ENCODE measurements around the gene PRR20A.
"Not testable (repeated sequence)": the region's sequence is repeated elsewhere in the genome, so short reads cannot be mapped to it uniquely, and the experiment has no call there.

PRR20A gene

DNA sequence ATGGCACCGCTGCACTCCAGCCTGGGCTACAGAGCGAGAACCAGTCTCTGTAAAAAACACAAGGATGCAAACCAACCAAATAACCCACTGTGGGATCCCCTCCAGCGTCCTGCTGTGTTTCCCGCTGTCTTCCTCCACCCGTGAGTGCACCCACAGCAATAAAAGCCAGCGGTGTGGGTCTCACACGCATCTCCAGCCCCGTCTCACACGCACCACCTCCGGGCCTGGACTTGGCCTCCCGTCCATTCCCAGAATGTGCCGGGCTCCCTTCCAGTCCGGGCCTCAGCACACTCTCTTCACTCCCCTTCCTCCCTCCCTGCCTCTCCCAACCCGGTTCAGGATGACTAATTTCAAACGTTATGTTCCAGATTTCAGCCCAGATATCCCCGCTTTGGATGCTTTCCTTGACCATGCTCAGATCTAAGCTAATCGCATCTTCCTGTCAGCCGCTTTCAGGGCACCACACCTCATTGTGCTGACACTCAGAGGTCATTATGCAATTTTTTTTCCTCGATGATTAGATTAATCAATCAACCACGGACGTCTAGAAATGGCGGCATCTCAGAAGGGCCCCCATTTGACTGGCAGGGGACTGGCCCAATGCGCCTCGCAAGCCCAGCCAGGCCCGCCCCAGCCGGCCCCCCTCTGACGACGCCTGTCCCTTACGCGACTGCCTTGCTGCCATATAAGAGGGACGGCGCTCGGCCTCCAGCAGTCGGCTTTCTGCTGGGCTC lies at the start of gene PRR20A:
PRR20A (plus strand) TSS at position 684 of the 734 bp plus-strand sequence. CDS start 387 bp downstream, outside the sequence.
- DNase-seq (ENCODE audit: low spot score): not testable (repeated sequence)

DNA sequence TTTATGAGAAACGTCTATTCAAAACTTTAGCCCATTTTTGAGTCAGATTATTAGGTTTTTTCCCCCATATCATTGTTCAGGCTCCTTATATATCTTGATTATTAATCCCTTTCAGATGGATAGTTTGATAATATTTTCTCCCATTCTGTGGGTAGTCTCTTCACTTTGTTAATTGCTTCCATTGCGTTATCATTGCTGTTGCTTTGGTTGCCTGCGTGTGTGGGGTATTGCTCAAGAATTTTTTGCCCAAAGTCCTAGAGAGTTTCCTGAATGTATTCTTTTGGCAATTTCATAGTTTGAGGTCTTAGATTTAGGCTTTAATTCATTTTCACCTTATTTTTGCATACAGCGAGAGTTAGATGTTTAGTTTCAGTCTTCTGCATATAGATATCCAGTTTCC lies 25.8 kb upstream of the PRR20A start:
- no peak for DNase-seq (ENCODE audit: low spot score)

DNA sequence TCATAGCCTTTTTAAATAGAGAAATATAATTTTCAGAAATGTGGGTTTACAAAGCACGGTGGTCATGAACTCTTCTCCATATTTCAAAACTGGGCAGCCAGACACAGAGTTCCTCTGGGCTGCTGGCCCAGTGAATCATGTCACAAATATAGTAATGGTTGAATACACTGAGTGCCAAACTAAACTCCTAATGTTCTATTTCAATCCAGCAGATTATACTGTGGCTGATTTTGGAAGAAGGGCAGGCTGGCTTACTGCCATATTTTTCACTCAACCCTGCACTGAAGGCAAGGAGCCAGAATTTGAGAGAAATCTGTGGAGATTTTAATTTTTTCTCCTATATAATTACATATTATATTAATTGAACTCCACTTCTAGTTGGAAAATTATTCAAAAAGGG lies 17.0 kb upstream of the PRR20A start:
- DNase-seq (ENCODE audit: low spot score): no peak

- DNase-seq (ENCODE audit: low spot score): no peak
Observed at GRCh38 chr13:57128909-57129308, 11.8 kb upstream of the PRR20A start.

DNA sequence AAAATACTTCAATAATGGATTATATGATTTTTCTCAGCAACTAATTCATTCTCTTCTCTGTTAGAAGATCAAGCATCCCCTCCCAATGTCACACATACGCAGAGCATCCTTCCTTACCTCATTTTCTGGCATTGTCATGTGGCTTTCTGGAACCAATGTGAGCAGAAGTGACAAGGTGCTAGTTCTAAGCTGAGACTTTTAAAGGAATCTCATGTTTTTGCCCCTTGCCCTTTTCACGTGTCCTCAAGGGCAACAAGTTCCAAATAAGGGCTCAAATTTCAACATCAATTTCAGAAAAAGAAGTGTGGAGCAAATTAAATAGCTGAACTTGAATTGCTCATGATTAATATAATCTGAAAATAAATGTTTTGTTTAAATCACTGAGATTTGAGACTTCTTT lies 4.6 kb upstream of the PRR20A start:
- DNase-seq (ENCODE audit: low spot score): no peak

GRCh38 chr13:57137585-57137984 lies 3.1 kb upstream of the PRR20A start:
- no peak for DNase-seq (ENCODE audit: low spot score)

- no peak for DNase-seq (ENCODE audit: low spot score)
Observed at GRCh38 chr13:57138988-57139387, 1.7 kb upstream of the PRR20A start.

GRCh38 chr13:57139781-57140180 lies 937 bp upstream of the PRR20A start:
- not testable (repeated sequence) for DNase-seq (ENCODE audit: low spot score)

GRCh38 chr13:57147188-57147587 lies 6.5 kb downstream of the PRR20A start, which contains the start of gene PRR20B:
TSS of gene PRR20B (plus strand) at chr13:57147488. CDS start at chr13:57147875, 387 bp downstream.
- not testable (repeated sequence) for DNase-seq (ENCODE audit: low spot score)

- not testable (repeated sequence) for DNase-seq (ENCODE audit: low spot score)
Observed at GRCh38 chr13:57148106-57148505, 7.4 kb downstream of the PRR20A start.

- not testable (repeated sequence) for DNase-seq (ENCODE audit: low spot score)
Observed at GRCh38 chr13:57153761-57154160, 13.0 kb downstream of the PRR20A start, which contains the start of gene PRR20C. TSS of gene PRR20C (plus strand) at chr13:57154061. CDS start at chr13:57154448, 387 bp downstream.

DNA sequence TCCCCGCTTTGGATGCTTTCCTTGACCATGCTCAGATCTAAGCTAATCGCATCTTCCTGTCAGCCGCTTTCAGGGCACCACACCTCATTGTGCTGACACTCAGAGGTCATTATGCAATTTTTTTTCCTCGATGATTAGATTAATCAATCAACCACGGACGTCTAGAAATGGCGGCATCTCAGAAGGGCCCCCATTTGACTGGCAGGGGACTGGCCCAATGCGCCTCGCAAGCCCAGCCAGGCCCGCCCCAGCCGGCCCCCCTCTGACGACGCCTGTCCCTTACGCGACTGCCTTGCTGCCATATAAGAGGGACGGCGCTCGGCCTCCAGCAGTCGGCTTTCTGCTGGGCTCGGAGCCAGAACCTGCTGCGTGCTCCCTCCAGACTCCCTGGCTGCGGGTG lies 19.6 kb downstream of the PRR20A start, which contains the start of gene PRR20D:
PRR20D (plus strand) TSS at position 301 of the 400 bp plus-strand sequence. CDS start 387 bp downstream, outside the sequence.
- not testable (repeated sequence) for DNase-seq (ENCODE audit: low spot score)

- DNase-seq (ENCODE audit: low spot score): not testable (repeated sequence)
Observed at GRCh38 chr13:57166897-57167296, 26.2 kb downstream of the PRR20A start, which contains the start of gene PRR20E. TSS of gene PRR20E (plus strand) at chr13:57167197. CDS start at chr13:57167584, 387 bp downstream.

- DNase-seq (ENCODE audit: low spot score): no peak
Observed at GRCh38 chr13:57191667-57192066, 50.9 kb downstream of the PRR20A start.

Data from putamen (tissue), 1 donor.